K562 (cell line): ENCODE measurements around the gene FRMPD4.

Experiments
- CTCF ChIP-seq, 3 experiments: IDR thresholded peaks in 2 of 3; conservative IDR thresholded peaks in 1 of 3; 2 replicates each; pipeline ENCODE4 v1.5.1; 2011 to 2012; ENCODE audit warnings: low read length in 3 of 3, mild to moderate bottlenecking in 3 of 3, control low read depth in 2 of 3, improper control_type of control experiment in 1 of 3, inconsistent platforms in 1 of 3, low read depth in 1 of 3, mixed read lengths in 1 of 3, moderate library complexity in 1 of 3; ENCODE audit not compliant: insufficient read depth in 2 of 3
- PHF8 ChIP-seq: fragments of 200-600 bp; sonication (generic); IDR thresholded peaks from 2 replicates; pipeline ENCODE4 v1.6.1; 2012; ENCODE audit warnings: mixed run types, mild to moderate bottlenecking, inconsistent platforms, low read length, moderate library complexity, borderline replicate concordance
- YY1 ChIP-seq, 3 experiments: IDR thresholded peaks; 2 replicates each; pipeline ENCODE4 v1.6.1; 2011; ENCODE audit warnings: low read length in 2 of 3, mild to moderate bottlenecking in 2 of 3, moderate library complexity in 2 of 3, borderline replicate concordance in 1 of 3, control low read depth in 1 of 3, low read depth in 1 of 3; ENCODE audit not compliant: insufficient read depth in 3 of 3, insufficient replicate concordance in 2 of 3, control insufficient read depth in 1 of 3, insufficient read length in 1 of 3; ENCODE audit errors: extremely low read depth in 1 of 3
- ZFP30 ChIP-seq: fragments of 250-450 bp; sonication (Bioruptor Pico); IDR thresholded peaks from 2 replicates; pipeline ENCODE4 v1.8.0; 2022; ENCODE audit warnings: moderate library complexity, mild to moderate bottlenecking, inconsistent platforms, borderline replicate concordance
- ZNF780A ChIP-seq: fragments of 250-450 bp; sonication (Bioruptor Pico); IDR thresholded peaks from 2 replicates; pipeline ENCODE4 v1.5.0; 2021; ENCODE audit warnings: mild to moderate bottlenecking

DNA sequence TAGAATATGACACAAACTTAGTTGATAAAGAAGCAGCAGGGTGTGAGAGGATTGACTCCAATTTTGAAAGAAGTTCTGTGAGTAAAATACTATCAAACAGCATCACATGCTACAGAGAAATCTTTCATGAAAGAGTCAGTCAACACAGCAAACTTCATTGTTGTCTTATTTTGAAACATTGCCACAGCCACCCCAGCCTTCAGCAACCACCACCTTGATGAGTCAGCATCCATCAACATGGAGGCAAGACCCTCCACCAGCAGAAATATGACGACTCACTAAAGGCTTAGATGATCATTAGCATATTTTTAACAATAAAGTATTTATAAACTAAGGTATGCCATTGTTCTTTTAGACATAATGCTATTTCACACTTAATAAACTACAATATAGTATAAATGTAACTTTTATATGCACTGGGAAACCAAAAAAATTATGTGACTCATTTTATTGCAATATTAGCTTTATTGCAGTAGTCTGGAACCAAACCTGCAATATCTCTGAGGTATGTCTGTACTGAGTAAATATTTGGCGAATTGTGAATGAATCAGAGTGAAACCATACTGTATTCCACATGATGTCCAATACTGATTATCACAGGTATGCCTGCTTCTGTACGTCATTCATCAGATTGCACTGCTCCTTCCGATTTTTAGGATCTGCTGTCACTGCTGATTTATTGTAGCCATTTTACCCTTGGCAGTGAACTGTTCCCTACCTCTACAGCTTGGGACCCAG lies 11.6 kb downstream of the FRMPD4 start:
- TF ChIP-seq ZFP30 (CRISPR knock-in tag) = no peak
- TF ChIP-seq ZNF780A = no peak
- no peak for TF ChIP-seq PHF8
- no peak for TF ChIP-seq CTCF (IDR thresholded peaks at IDR 0.05 in 2 of 3, conservative IDR thresholded peaks at IDR 0.05 in 1 of 3; ENCODE audit: insufficient read depth in 2 of 3, low read depth in 1 of 3, low read length in 3 of 3)
- no peak for TF ChIP-seq YY1 (IDR thresholded peaks at IDR 0.05; ENCODE audit: borderline replicate concordance in 1 of 3, control insufficient read depth in 1 of 3, extremely low read depth in 1 of 3, insufficient read depth in 3 of 3, insufficient read length in 1 of 3, insufficient replicate concordance in 2 of 3, low read depth in 1 of 3, low read length in 2 of 3)
